Measurements from ENCODE around the gene ZNF608. TPM values are rescaled to one million over a fixed set of nuclear protein-coding genes. Genes with fewer than 3 reads are reported as not detected.

Gene ZNF608
- total and polyA plus RNA-seq, 9 of the 15 experiments (the other 6 are each of a cell fraction or from before 2014, with no cell fraction given) = 0.38 to 1.5 (median 1.00) TPM

DNA sequence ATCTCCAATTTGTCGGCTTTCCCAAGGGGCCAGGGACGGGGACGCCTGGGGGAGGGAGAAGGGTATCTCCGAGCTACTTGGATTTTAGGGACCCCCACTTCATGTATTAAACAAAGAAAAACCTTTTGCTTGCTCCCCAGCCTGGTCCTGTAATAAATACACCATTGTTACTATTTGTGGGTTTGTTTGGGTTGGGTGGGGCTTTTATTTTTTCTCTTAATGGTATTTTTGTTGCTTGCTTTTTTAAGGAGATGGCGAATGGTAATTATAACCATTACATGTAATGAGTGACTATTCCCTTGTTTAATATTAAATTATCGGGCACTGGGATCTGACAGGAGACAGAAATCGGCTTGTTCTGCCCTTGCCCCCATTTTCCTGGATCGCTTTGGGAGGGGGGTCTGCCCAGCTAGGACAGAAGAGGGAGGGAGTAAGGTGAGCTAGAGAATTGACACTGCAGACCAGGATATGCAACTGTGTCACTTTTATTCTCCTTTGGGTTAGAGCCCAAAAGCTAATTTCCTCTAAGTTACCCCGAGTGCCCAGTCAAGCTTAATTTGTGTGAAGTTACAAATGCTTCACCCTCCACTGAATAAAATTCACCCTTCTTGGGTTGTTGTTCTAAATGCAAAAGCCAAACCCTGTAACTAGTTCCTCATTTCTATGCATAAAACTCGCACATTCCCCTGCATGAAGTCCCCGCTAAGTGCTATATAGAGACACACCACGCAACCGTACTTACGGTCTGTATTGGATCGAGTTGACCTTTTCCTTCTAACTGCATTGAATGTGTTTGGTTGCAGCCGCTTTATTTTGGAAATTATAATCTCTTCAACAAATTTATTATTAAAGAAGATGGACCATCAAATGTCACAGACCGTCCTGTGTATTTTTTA lies 1.6 kb upstream of the ZNF608 start:
- Histone ChIP-seq H4K20me1 (replicated peaks; ENCODE audit: control insufficient read depth, insufficient read depth, low read length) (no peaks in the 10 kb centered on the region), H3K9ac (ENCODE audit: insufficient read depth in 1 of 2, low read depth in 2 of 2, low read length in 2 of 2) (no peak overlapping the region), H3K4me1 (replicated peaks in 1 of 2; ENCODE audit: control insufficient read depth in 2 of 2, insufficient read depth in 2 of 2, low read length in 2 of 2) (peaks cover 0 to 6% of the 10 kb centered on the region in 2 experiments; a peak in 3 of 5 replicates), H3K9me3 (replicated peaks; ENCODE audit: control insufficient read depth, insufficient read depth, low read depth, low read length) (no peaks in the 10 kb centered on the region), H3K4me2 (ENCODE audit: insufficient read depth, low read length) (no peak overlapping the region), H3K9me1 (ENCODE audit: control insufficient read depth, insufficient read depth, low read length) (no peaks in the 10 kb centered on the region), H3K4me3 (no peak overlapping the region), H2AFZ (ENCODE audit: low read depth, low read length) (no peak overlapping the region), H3K79me2 (ENCODE audit: control insufficient read depth, insufficient read depth, low read length) (no peaks in the 10 kb centered on the region), H3K36me3 (ENCODE audit: control insufficient read depth, insufficient read depth, low read length) (no peaks in the 10 kb centered on the region), H3K27me3 (ENCODE audit: control insufficient read depth in 2 of 2, insufficient read depth in 2 of 2, low read length in 2 of 2) (peaks cover 35 to 38% of the 10 kb centered on the region in 2 experiments; a peak in 4 of 5 replicates), H3K27ac (ENCODE audit: extremely low read depth, low read depth, low read length) (no peak overlapping the region)
- ChIA-PET CTCF (ENCODE audit: low intra/inter-chr PET ratio) (no interaction called here), POLR2A (interaction anchor here (1.0 kb wide), 1 partner anchor 24 kb away, joined by 4 read pairs; no protein-coding TSS in a partner anchor)
- no TSS peak for BruUV-seq (replicated peaks)
- DNase-seq (ENCODE audit: extremely low read depth in 1 of 4, low spot score in 3 of 4) (no peak), ATAC-seq (no peak), FAIRE-seq (no peak)
- intact Hi-C loops (cut with micrococcal nuclease) = no loop called here
- in situ Hi-C loops (cut with MboI) = no loop called here
- 37% methylated on average over 17 of the region's 17 CpGs for WGBS (ENCODE audit: insufficient coverage, low coverage, missing lambda C conversion rate)
- TF ChIP-seq COPS2 (conservative IDR thresholded peaks at IDR 0.05) = no peak
- no peak for TF ChIP-seq ZC3H8 (IDR thresholded peaks at IDR 0.05)
- TF ChIP-seq NCOA6 (IDR thresholded peaks at IDR 0.05) = no peak
- TF ChIP-seq PCBP1 (IDR thresholded peaks at IDR 0.05; ENCODE audit: low read depth, low read length, poor library complexity, severe bottlenecking) = no peak
- no peak for TF ChIP-seq ZNF24 (IDR thresholded peaks at IDR 0.05)
- TF ChIP-seq, protein P1, sequence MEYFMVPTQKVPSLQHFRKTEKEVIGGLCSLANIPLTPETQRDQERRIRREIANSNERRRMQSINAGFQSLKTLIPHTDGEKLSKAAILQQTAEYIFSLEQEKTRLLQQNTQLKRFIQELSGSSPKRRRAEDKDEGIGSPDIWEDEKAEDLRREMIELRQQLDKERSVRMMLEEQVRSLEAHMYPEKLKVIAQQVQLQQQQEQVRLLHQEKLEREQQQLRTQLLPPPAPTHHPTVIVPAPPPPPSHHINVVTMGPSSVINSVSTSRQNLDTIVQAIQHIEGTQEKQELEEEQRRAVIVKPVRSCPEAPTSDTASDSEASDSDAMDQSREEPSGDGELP (CRISPR knock-in tag; IDR thresholded peaks at IDR 0.05; ENCODE audit: borderline replicate concordance) = no peak
- no peak for TF ChIP-seq FOXA1 (IDR thresholded peaks at IDR 0.05; ENCODE audit: borderline replicate concordance)
- TF ChIP-seq NFE2L1 (tag; IDR thresholded peaks at IDR 0.05; ENCODE audit: borderline replicate concordance, low read depth) = no peak
- no peak for TF ChIP-seq RB1 (IDR thresholded peaks at IDR 0.05; ENCODE audit: low read depth)
- TF ChIP-seq HLTF (IDR thresholded peaks at IDR 0.05) = no peak
- TF ChIP-seq KHSRP (IDR thresholded peaks at IDR 0.05) = no peak
- TF ChIP-seq, protein P2, sequence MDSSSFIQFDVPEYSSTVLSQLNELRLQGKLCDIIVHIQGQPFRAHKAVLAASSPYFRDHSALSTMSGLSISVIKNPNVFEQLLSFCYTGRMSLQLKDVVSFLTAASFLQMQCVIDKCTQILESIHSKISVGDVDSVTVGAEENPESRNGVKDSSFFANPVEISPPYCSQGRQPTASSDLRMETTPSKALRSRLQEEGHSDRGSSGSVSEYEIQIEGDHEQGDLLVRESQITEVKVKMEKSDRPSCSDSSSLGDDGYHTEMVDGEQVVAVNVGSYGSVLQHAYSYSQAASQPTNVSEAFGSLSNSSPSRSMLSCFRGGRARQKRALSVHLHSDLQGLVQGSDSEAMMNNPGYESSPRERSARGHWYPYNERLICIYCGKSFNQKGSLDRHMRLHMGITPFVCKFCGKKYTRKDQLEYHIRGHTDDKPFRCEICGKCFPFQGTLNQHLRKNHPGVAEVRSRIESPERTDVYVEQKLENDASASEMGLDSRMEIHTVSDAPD (CRISPR knock-in tag; IDR thresholded peaks at IDR 0.05) = no peak
- TF ChIP-seq ATF1 (CRISPR knock-in tag; IDR thresholded peaks at IDR 0.05) = no peak
- TF ChIP-seq ATF1 (tag; IDR thresholded peaks at IDR 0.05) = no peak
- no peak for TF ChIP-seq TCF7L2 (IDR thresholded peaks at IDR 0.05; ENCODE audit: low read depth, low read length)
- TF ChIP-seq, protein P3, sequence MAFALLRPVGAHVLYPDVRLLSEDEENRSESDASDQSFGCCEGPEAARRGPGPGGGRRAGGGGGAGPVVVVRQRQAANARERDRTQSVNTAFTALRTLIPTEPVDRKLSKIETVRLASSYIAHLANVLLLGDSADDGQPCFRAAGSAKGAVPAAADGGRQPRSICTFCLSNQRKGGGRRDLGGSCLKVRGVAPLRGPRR (CRISPR knock-in tag; IDR thresholded peaks at IDR 0.05) = no peak
- TF ChIP-seq SNIP1 (IDR thresholded peaks at IDR 0.05; ENCODE audit: low read depth) = no peak
